ENCODE data around the gene CEP85L.

GRCh38 chr6:118630067-118630466 is 21.3 kb downstream of the CEP85L start:
- TF ChIP-seq BRCA1 (IDR thresholded peaks at IDR 0.05; ENCODE audit: low read depth, low read length) (no peak), EZH2 (IDR thresholded peaks at IDR 0.05; ENCODE audit: borderline replicate concordance, control insufficient read depth, low read depth, low read length) (no peak), CREB1 (IDR thresholded peaks at IDR 0.05; ENCODE audit: low read depth) (no peak), MAX (IDR thresholded peaks at IDR 0.05; ENCODE audit: low read depth, low read length) (no peak), CEBPB (IDR thresholded peaks at IDR 0.05; ENCODE audit: borderline replicate concordance in 1 of 2, low read depth in 2 of 2, low read length in 2 of 2) (no peak), CTCF (IDR thresholded peaks at IDR 0.05 in 2 of 3, conservative IDR thresholded peaks at IDR 0.05 in 1 of 3; ENCODE audit: control insufficient read depth in 2 of 3, extremely low read depth in 1 of 3, insufficient read depth in 1 of 3, low read depth in 3 of 3, low read length in 3 of 3) (no peak), YY1 (IDR thresholded peaks at IDR 0.05; ENCODE audit: low read depth, low read length) (no peak), ETV6 (conservative IDR thresholded peaks at IDR 0.05 in 1 of 2, IDR thresholded peaks at IDR 0.05 in 1 of 2; ENCODE audit: borderline replicate concordance in 1 of 2, low read depth in 1 of 2) (no peak), PBX3 (IDR thresholded peaks at IDR 0.05; ENCODE audit: insufficient replicate concordance, low read depth, low read length) (no peak)
- TF ChIP-seq, protein P1, sequence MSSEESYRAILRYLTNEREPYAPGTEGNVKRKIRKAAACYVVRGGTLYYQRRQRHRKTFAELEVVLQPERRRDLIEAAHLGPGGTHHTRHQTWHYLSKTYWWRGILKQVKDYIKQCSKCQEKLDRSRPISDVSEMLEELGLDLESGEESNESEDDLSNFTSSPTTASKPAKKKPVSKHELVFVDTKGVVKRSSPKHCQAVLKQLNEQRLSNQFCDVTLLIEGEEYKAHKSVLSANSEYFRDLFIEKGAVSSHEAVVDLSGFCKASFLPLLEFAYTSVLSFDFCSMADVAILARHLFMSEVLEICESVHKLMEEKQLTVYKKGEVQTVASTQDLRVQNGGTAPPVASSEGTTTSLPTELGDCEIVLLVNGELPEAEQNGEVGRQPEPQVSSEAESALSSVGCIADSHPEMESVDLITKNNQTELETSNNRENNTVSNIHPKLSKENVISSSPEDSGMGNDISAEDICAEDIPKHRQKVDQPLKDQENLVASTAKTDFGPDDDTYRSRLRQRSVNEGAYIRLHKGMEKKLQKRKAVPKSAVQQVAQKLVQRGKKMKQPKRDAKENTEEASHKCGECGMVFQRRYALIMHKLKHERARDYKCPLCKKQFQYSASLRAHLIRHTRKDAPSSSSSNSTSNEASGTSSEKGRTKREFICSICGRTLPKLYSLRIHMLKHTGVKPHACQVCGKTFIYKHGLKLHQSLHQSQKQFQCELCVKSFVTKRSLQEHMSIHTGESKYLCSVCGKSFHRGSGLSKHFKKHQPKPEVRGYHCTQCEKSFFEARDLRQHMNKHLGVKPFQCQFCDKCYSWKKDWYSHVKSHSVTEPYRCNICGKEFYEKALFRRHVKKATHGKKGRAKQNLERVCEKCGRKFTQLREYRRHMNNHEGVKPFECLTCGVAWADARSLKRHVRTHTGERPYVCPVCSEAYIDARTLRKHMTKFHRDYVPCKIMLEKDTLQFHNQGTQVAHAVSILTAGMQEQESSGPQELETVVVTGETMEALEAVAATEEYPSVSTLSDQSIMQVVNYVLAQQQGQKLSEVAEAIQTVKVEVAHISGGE (CRISPR knock-in tag; IDR thresholded peaks at IDR 0.05): no peak

Measured in GM12878 (cell line).